ENCODE data around the gene DGKZ.

DGKZ gene

GRCh38 chr11:46353698-46354097 is 6.4 kb downstream of the DGKZ start:
- no peak for DNase-seq (ENCODE audit: extremely low spot score)
- POLR2A ChIA-PET, result no interaction called here
- no peak for TF ChIP-seq ZNF384 (IDR thresholded peaks at IDR 0.05)
- no peak for TF ChIP-seq FOXK2 (IDR thresholded peaks at IDR 0.05)
- TF ChIP-seq ELF4 (IDR thresholded peaks at IDR 0.05), result no peak
- TF ChIP-seq ARNT (IDR thresholded peaks at IDR 0.05), result no peak
- no peak for TF ChIP-seq FOXM1 (IDR thresholded peaks at IDR 0.05; ENCODE audit: borderline replicate concordance)
- no peak for TF ChIP-seq HDGF (IDR thresholded peaks at IDR 0.05; ENCODE audit: borderline replicate concordance)
- TF ChIP-seq, protein P1, sequence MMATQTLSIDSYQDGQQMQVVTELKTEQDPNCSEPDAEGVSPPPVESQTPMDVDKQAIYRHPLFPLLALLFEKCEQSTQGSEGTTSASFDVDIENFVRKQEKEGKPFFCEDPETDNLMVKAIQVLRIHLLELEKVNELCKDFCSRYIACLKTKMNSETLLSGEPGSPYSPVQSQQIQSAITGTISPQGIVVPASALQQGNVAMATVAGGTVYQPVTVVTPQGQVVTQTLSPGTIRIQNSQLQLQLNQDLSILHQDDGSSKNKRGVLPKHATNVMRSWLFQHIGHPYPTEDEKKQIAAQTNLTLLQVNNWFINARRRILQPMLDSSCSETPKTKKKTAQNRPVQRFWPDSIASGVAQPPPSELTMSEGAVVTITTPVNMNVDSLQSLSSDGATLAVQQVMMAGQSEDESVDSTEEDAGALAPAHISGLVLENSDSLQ (IDR thresholded peaks at IDR 0.05), result no peak
- no peak for TF ChIP-seq CTBP1 (IDR thresholded peaks at IDR 0.05; ENCODE audit: borderline replicate concordance)
- TF ChIP-seq L3MBTL2 (conservative IDR thresholded peaks at IDR 0.05), result no peak
- no peak for TF ChIP-seq LEF1 (IDR thresholded peaks at IDR 0.05; ENCODE audit: borderline replicate concordance)
- TF ChIP-seq BHLHE40 (IDR thresholded peaks at IDR 0.05; ENCODE audit: borderline replicate concordance), result no peak
- TF ChIP-seq TARDBP (IDR thresholded peaks at IDR 0.05), result no peak
- no peak for TF ChIP-seq FOXA1 (IDR thresholded peaks at IDR 0.05)
- CTCF ChIA-PET, result interaction anchor here (0.7 to 1.9 kb wide), 3 partner anchors 9 to 38 kb away, joined by 3 to 6 read pairs (median 3); no protein-coding TSS in a partner anchor

DNA sequence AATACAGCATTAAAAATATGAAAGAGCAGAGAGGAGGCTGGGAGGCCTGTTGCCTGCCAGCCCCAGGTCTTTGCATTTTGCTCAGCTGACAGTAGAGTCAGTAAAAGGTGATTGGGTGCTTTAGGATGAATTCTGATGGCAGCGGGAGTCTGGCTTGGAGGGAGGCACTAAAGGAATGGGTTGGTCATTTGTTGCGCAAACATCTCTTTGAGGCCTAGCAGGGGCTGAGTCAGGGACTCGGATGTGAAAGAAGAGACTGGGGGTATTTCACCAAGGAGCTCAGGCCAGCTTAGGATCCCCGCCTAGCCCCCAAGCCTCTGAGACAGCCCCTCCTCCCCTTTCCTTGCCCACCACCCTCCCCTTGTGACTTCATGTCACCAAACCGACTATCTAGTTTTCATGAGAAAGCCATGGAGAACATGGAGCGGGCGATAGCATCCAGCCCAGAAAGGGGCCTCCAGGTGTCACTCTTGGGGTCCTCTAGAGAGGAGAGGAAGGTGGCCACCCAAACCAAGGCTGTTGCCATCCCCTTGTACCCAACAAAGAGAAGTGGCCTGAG is 9.7 kb downstream of the DGKZ start:
- ChIA-PET POLR2A (no interaction called here), CTCF (interaction anchor here (1.0 kb wide), 1 partner anchor 8 kb away, joined by 3 read pairs; no protein-coding TSS in a partner anchor)
- DNase-seq (ENCODE audit: extremely low spot score), result no peak
- TF ChIP-seq, protein P1 (IDR thresholded peaks at IDR 0.05), result no peak
- no peak for TF ChIP-seq CTBP1 (IDR thresholded peaks at IDR 0.05; ENCODE audit: borderline replicate concordance)
- TF ChIP-seq BHLHE40 (IDR thresholded peaks at IDR 0.05; ENCODE audit: borderline replicate concordance), result no peak
- no peak for TF ChIP-seq ZNF384 (IDR thresholded peaks at IDR 0.05)
- no peak for TF ChIP-seq FOXM1 (IDR thresholded peaks at IDR 0.05; ENCODE audit: borderline replicate concordance)
- TF ChIP-seq TARDBP (IDR thresholded peaks at IDR 0.05), result no peak
- TF ChIP-seq LEF1 (IDR thresholded peaks at IDR 0.05; ENCODE audit: borderline replicate concordance), result no peak
- no peak for TF ChIP-seq SP1 (IDR thresholded peaks at IDR 0.05)
- no peak for TF ChIP-seq ARNT (IDR thresholded peaks at IDR 0.05)

- TF ChIP-seq SUZ12 (IDR thresholded peaks at IDR 0.05), result no peak
- no peak for TF ChIP-seq HDGF (IDR thresholded peaks at IDR 0.05; ENCODE audit: borderline replicate concordance)
- no peak for TF ChIP-seq ZNF384 (IDR thresholded peaks at IDR 0.05)
- TF ChIP-seq CTBP1 (IDR thresholded peaks at IDR 0.05; ENCODE audit: borderline replicate concordance), result no peak
- TF ChIP-seq, protein P1 (IDR thresholded peaks at IDR 0.05), result no peak
- no peak for TF ChIP-seq NFRKB (IDR thresholded peaks at IDR 0.05)
- TF ChIP-seq SP1 (IDR thresholded peaks at IDR 0.05), result no peak
- no peak for TF ChIP-seq L3MBTL2 (conservative IDR thresholded peaks at IDR 0.05)
- TF ChIP-seq TARDBP (IDR thresholded peaks at IDR 0.05), result no peak
- no peak for TF ChIP-seq FOXM1 (IDR thresholded peaks at IDR 0.05; ENCODE audit: borderline replicate concordance)
- TF ChIP-seq BHLHE40 (IDR thresholded peaks at IDR 0.05; ENCODE audit: borderline replicate concordance), result no peak
- TF ChIP-seq FOXA1 (IDR thresholded peaks at IDR 0.05), result no peak
- POLR2A ChIA-PET, result no interaction called here
- CTCF ChIA-PET, result interaction anchor here (1.0 kb wide), 1 partner anchor 8 kb away, joined by 3 read pairs; no protein-coding TSS in a partner anchor
- DNase-seq (ENCODE audit: extremely low spot score), result no peak
Observed at GRCh38 chr11:46357483-46357936, 10.2 kb downstream of the DGKZ start.

GRCh38 chr11:46359953-46360352 is 12.7 kb downstream of the DGKZ start:
- CTCF ChIA-PET, result interaction anchor here (1.2 to 3.9 kb wide), 4 partner anchors 8 to 29 kb away, joined by 3 to 30 read pairs (median 12); partner anchors contain the start of gene DGKZ
- POLR2A ChIA-PET, result interaction anchor here (0.7 to 1.0 kb wide), 2 partner anchors 10 to 117 kb away, joined by 3 read pairs; no protein-coding TSS in a partner anchor
- DNase-seq (ENCODE audit: extremely low spot score), result no peak
- no peak for TF ChIP-seq SP1 (IDR thresholded peaks at IDR 0.05)
- no peak for TF ChIP-seq FOXK2 (IDR thresholded peaks at IDR 0.05)
- no peak for TF ChIP-seq ELF4 (IDR thresholded peaks at IDR 0.05)
- no peak for TF ChIP-seq SUZ12 (IDR thresholded peaks at IDR 0.05)

DNA sequence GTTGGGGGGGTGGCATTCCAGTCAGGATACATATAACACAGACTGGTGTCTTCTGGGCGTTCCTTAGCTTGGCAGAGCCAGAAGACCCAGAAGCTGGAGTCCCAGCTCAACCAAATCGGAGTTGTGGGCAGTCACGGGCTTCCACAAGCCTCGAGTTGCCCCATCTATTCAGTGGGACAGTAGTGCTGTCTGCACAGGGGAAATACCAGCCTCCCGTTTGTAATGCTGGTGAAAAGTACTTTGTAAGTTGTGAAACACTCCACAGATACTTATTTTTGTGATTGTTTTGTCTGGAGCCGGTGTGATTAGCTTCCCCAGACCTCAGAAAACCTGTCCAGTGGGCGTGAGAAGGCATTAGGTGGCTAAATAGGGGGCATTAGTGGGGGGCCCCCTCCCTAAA is 13.6 kb downstream of the DGKZ start:
- no peak for DNase-seq (ENCODE audit: extremely low spot score)
- TF ChIP-seq L3MBTL2 (conservative IDR thresholded peaks at IDR 0.05), result no peak
- TF ChIP-seq, protein P1 (IDR thresholded peaks at IDR 0.05), result no peak
- no peak for TF ChIP-seq LEF1 (IDR thresholded peaks at IDR 0.05; ENCODE audit: borderline replicate concordance)
- no peak for TF ChIP-seq FOXA1 (IDR thresholded peaks at IDR 0.05)
- CTCF ChIA-PET, result interaction anchor here (1.2 to 3.9 kb wide), 5 partner anchors 9 to 31 kb away, joined by 3 to 30 read pairs (median 10); partner anchors contain the start of gene DGKZ
- POLR2A ChIA-PET, result interaction anchor here (1.0 to 2.3 kb wide), 2 partner anchors 8 to 117 kb away, joined by 3 to 7 read pairs; no protein-coding TSS in a partner anchor

Measured in HEK293T (cell line).